ENCODE results near the gene MRPL49. TPM values are rescaled to one million over a fixed set of nuclear protein-coding genes. Genes with fewer than 3 reads are reported as not detected.
A peak's percentile ranks its signal among the peaks of the same experiment; 100 is the strongest.

The MRPL49 gene
- total RNA-seq, 1 donor from 2014 or later: 53.7 TPM

GRCh38 chr11:65132238-65132987, 10.3 kb downstream of the MRPL49 start:
- Histone ChIP-seq H3K4me1 (peaks cover 24% of the 10 kb centered on the region), H3K4me3 (peak overlapping the region; percentile 95), H3K27ac (peak overlapping the region; percentile 1), H3K27me3 (no peaks in the 10 kb centered on the region), H3K36me3 (peaks cover 54% of the 10 kb centered on the region), H3K9me3 (no peaks in the 10 kb centered on the region)
- intact Hi-C loops (cut with DNase I): no loop called here
- no peak for ATAC-seq
- TF ChIP-seq CTCF (IDR thresholded peaks at IDR 0.05): no peak
- no peak for DNase-seq

GRCh38 chr11:65132988-65133700, 11.0 kb downstream of the MRPL49 start:
- Histone ChIP-seq H3K36me3 (peaks cover 47% of the 10 kb centered on the region), H3K27me3 (no peaks in the 10 kb centered on the region), H3K4me3 (peak overlapping the region; percentile 95), H3K9me3 (no peaks in the 10 kb centered on the region), H3K27ac (peak overlapping the region; percentile 100), H3K4me1 (peaks cover 24% of the 10 kb centered on the region)
- TF ChIP-seq CTCF (IDR thresholded peaks at IDR 0.05): no peak
- peak; percentile 42 for ATAC-seq
- intact Hi-C loops (cut with DNase I): no loop called here
- DNase-seq: peak; percentile 87

- no peak for TF ChIP-seq CTCF (IDR thresholded peaks at IDR 0.05)
- intact Hi-C loops (cut with DNase I): no loop called here
- Histone ChIP-seq H3K27ac (peak overlapping the region; percentile 100), H3K27me3 (no peaks in the 10 kb centered on the region), H3K9me3 (no peaks in the 10 kb centered on the region), H3K4me3 (peak overlapping the region; percentile 95), H3K4me1 (peaks cover 24% of the 10 kb centered on the region), H3K36me3 (peaks cover 41% of the 10 kb centered on the region)
- ATAC-seq: no peak
- DNase-seq: peak; percentile 69
Measured at GRCh38 chr11:65133724-65134123, 11.6 kb downstream of the MRPL49 start.

- peaks cover 35% of the 10 kb centered on the region for H3K36me3 ChIP-seq
- H3K27me3 ChIP-seq: no peaks in the 10 kb centered on the region
- DNase-seq: peak; percentile 96
- peak within 1 kb of the TSS; percentile 95 for H3K4me3 ChIP-seq
- no peak for TF ChIP-seq CTCF (IDR thresholded peaks at IDR 0.05)
- ATAC-seq: peak; percentile 89
- intact Hi-C loops (cut with DNase I): no loop called here
- peak within 1 kb of the TSS; percentile 100 for H3K27ac ChIP-seq
- no peaks in the 10 kb centered on the region for H3K9me3 ChIP-seq
- peaks cover 24% of the 10 kb centered on the region for H3K4me1 ChIP-seq
Measured at GRCh38 chr11:65134240-65134951, 12.3 kb downstream of the MRPL49 start, which contains the start of gene SYVN1. SYVN1 (minus strand) TSS chr11:65134519; CDS start chr11:65133601, 918 bp downstream.

- Histone ChIP-seq H3K36me3 (peaks cover 28% of the 10 kb centered on the region), H3K9me3 (no peaks in the 10 kb centered on the region), H3K4me3 (peak overlapping the region; percentile 95), H3K27ac (peak overlapping the region; percentile 100), H3K27me3 (no peaks in the 10 kb centered on the region), H3K4me1 (peaks cover 24% of the 10 kb centered on the region)
- intact Hi-C loops (cut with DNase I): no loop called here
- DNase-seq (peak; percentile 95), ATAC-seq (peak; percentile 92)
- no peak for TF ChIP-seq CTCF (IDR thresholded peaks at IDR 0.05)
Measured at GRCh38 chr11:65134952-65135632, 13.0 kb downstream of the MRPL49 start.
